GM18505 (cell line): Measurements from ENCODE around the gene NKRF.
A peak's percentile ranks its signal among the peaks of the same experiment; 100 is the strongest.
"Not testable (repeated sequence)": the region's sequence is repeated elsewhere in the genome, so short reads cannot be mapped to it uniquely, and the experiment has no call there.

Experiments
- ATAC-seq: cut with Tn5 transposase; IDR thresholded peaks from one replicate; pipeline ENCODE4 v1.9.1; 2021; ENCODE audit not compliant: unreplicated experiment
- POLR2A ChIP-seq: IDR thresholded peaks from 4 replicates; pipeline ENCODE4 v1.6.1; 2011; ENCODE audit warnings: borderline replicate concordance; ENCODE audit not compliant: insufficient read depth, insufficient read length; ENCODE audit errors: extremely low read depth

The NKRF gene

DNA sequence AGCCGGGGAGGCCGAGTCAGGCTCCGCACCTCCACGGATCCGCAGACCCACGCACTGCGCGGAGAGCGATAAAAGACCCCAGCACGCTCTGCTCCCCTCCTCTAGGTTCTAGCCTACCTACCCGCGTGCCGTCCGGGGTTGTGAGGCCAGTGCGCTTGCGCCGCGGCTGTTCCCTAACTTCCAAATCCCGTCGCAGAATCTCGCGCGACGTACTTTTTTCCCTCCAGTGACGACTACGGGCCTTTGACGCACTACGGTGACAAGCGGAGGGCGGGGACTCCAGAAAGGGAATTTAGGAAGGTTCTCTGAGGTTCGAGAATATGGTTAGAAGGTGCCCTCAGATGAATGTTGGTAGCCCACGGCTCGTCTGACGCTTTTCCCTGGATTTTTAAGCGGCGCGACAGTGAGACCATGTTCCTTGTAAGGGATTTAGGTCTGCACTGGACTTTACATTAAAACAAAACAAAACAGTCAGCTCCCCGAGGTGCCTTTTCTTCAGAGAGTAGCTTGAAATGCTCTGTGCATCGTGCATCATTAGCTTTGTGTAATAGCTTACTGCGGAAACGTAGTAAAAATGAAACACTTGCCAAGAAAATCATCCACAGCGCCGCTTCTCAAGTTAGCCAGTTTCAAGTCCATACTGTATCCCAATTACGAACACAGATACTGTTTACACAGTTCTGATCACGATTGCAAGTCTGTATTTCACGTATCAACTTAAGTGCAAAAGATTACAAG, at the start of gene NKRF:
NKRF (minus strand) TSS at position 145 of the 738 bp plus-strand sequence.
- peak; percentile 89 for TF ChIP-seq POLR2A

DNA sequence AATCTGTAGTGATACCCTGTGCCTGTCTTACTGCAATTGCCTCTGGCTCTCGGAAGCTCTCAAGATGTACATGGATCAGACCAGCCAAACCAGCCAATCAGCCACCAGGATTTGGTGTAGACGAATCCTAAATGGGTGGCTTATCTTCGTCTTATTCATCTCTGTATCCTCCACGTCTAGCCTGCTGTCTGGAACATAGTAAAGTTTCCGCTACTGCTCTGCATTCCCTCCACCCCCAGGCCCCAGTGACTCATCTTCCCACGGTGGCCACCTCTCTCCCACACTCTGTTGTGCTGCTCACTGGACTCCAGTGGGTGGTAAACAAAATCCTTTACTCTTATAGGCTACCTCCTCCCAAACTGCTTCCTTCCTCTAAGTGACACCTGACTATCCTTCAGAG, 48.9 kb upstream of the NKRF start:
- ATAC-seq: no peak
- TF ChIP-seq POLR2A: no peak

More for the DNA sequence above, at the start of gene NKRF:
- peak; percentile 72 for ATAC-seq

DNA sequence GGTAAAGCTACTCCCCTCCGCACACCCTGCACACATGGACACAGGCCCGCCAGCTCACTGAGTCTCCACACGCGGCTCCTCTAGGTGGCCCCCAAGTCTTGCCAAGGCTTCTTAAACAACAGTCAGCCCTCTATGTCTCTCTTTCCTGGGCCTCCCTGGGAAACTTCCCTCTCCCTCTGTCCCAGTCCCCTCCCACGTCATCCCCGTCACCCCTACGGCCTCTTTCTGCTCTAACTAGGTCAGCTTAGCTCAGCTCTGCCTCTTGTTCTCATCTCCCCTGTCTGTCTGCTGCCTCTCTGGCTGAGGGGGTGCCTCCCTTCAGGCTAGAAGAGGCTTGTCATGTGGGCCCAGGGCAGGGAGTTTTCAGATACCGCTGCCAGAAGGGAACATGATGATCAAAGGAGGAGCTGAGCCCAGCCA, 47.9 kb upstream of the NKRF start:
- TF ChIP-seq POLR2A: no peak
- ATAC-seq: no peak

DNA sequence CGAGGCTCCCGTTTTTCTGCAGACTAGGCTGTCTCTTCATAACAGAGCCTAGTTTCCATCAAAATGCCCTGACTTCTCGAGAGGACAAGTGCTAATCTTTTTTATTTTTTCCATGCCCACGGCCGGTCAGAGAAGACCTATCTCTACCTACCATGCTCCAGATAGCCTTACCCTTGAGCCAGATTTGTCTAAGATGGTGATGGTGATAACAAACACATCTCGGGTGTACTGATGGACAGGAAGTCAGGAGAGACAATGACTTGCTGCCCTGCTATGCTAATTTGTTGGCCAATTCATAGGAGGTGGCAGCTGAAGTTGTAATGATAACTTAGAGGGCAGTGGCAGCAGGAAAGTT, 42.2 kb upstream of the NKRF start:
- TF ChIP-seq POLR2A: no peak
- peak; percentile 6 for ATAC-seq

DNA sequence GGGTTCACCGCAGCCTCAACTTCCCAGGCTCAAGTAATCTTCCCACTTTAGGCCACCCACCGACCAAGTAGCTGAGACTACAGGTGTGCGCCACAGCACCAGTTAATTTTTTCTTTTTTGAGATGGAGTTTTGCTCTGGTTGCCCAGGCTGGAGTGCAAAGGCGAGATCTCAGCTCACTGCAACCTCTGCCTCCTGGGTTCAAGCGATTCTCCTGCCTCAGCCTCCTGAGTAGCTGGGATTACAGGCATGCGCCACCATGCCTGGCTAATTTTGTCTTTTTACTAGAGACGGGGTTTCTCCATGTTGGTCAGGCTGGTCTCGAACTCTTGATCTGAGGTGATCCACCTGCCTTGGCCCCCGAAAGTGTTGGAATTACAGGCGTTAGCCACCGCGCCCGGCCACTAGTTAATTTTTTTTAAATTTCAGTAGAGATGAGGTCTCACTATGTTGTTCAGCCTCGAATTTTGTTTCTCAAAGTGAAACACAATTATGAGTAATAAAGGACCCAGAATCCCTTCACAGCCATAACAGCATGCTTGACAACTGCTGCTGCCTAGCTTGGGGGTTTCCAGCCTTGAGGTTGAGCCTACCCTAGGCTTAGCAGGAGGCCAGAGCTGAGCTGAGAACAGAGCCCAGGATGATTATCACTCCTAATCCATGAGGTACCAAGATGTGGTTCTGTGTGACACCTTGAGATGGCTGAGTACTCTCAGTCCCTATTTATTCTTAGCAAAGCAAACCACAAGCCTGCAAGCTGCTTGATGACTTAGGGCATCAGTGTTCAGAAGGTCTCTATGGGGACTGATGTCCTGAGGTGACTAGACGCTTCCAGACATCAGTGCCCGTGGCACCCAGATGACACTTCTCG, 41.6 kb upstream of the NKRF start:
- TF ChIP-seq POLR2A: peak; percentile 45
- ATAC-seq: peak; percentile 93

DNA sequence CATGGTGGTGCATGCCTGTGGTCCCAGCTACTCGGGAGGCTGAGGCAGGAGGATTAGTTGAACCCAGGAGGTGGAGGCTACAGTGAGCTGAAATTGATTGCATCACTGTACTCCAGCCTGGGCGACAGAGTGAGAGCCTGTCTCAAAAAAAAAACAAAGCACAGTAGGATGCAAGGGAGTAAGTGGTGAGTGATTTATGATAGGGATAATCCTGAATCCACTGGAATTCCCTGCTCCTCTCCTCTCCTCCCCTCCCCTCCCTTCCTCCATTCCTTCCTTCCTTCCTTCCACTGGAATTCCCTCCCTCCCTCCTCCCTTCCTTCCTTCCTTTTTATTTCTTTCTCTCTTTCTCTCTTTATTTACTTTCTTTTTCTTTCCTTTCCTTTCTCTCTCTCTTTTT, 40.9 kb upstream of the NKRF start:
- no peak for TF ChIP-seq POLR2A

DNA sequence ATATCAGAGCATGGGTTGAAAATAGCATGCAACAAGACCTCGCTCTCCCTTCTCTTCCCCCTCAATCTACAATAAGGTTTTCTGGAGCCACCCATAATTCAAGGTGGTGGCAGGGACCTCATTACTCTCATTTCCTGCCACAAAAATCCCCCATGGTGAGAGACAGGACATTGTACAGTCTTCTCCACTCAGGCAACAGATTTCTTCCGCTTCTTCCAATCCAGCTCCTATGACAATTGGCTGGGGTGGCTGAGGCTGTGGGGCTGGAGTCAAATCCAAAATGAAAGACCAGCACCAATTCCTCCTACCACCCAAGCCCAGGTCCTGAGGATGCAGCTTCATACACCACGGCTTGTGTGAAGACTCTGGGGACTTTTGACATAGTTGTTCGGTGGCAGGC, 40.3 kb upstream of the NKRF start:
- TF ChIP-seq POLR2A: no peak
- ATAC-seq: no peak

More for the DNA sequence above, 40.9 kb upstream of the NKRF start:
- ATAC-seq: no peak

DNA sequence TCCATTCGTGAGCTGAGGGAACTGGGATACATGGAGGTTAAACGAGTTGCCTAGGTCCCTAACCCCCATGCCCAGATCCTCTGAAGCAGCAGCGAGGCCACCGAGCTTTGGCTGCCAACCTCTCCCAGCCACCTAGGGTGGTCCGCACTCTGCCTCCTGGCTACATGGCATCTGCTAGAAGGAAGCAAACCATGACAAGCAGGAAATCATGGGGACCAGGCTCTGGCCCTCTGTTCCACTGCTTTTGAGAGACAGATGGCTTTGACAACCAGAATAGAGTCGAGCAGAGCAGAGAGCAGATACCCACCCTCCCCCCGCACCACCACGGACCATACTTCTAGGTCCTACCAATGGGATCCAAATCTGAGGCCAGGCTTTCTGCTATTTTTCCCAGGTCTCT, 37.5 kb upstream of the NKRF start:
- no peak for TF ChIP-seq POLR2A
- no peak for ATAC-seq

DNA sequence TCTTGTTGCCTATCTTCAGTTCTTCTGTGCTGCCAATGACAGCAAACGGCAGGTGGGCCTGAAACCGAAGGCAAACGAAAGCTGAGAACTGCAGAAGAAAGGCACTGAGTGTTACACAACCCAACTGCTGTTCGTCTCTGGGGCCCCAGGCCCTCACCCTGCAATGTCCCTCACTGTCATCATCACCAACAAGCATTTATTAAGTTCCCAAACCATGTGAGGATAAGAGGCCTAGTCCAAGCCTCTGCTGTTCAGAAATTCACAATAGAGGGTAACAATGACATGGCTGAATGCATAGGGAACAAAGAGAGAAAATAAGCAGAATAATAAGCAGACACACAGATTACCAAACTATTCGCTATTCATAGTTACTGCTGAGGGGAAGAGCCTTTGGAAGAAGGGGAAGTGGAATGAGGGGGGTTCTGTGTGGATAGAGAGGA, 34.5 kb upstream of the NKRF start:
- no peak for TF ChIP-seq POLR2A
- no peak for ATAC-seq

DNA sequence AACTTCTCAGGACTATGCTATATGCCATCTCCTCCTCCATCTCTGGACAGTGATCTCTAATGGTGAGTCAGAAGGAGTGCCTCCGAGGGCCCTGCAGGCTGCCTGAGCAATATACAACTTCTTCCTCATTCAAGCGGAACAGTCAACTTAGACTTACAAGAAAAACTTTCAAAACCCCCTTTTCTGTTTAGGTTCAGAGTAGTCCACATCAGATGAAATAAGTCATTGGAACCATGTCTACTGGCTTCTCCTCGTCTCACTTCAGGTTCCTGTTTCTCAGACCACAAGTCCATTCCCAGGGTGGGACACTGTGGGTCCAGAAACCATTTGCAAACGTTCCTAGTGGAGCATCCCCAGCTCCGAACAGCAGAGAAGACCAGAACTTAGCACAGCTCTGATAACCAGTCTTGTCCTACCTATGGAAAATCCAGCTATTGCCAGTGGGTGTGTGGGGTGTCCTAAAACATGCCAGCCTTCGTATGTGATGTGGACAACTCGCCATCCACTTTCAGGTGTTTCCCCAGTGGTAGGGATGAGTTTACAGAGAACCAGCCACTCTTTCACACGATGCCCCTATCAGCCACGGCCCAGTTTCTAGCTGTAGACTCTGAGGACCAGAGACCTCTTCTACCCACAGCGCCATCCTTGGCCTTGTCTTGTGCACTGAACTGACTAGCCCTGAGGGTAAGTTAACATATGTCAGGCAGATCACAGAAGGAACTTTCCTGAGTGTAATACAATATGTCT, 32.7 kb upstream of the NKRF start:
- TF ChIP-seq POLR2A: no peak
- peak; percentile 74 for ATAC-seq

DNA sequence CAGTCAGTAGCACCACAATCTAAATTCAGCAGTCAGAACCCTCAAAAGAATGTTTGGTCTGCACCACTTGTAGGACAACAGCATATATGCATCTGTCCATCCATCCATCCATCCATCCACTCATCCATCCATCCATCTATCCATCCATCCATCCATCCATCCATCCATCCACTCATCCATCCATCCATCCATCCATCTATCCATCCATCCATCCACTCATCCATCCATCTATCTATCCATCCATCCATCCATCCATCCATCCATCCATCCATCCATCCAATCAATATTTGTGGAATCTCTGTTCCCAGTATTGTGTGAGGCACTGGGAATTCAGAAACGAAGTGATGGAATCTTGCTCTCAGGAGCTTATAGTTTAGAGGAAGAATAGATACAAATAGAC, 31.2 kb upstream of the NKRF start:
- ATAC-seq: not testable (repeated sequence)

DNA sequence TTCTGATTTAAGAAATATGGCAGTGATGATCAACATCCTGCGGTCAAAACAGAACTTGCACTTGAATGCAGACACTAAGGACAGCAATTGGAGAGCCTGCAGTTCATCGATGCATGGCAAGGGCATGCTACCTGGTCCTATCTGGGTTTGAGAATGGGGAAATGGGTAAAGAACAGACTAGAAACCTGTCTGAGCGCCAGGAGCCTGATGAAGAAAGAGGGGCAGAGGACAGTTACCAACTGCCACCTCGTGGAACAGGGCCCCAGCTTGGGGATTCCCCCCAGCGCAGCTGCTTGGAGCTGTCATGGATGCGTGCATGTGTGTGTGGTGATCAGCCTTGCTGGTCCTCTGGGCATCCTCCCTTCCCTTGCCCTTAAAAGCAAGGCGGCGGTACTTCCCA, 30.2 kb upstream of the NKRF start:
- ATAC-seq: peak; percentile 40
- TF ChIP-seq POLR2A: peak; percentile 20

DNA sequence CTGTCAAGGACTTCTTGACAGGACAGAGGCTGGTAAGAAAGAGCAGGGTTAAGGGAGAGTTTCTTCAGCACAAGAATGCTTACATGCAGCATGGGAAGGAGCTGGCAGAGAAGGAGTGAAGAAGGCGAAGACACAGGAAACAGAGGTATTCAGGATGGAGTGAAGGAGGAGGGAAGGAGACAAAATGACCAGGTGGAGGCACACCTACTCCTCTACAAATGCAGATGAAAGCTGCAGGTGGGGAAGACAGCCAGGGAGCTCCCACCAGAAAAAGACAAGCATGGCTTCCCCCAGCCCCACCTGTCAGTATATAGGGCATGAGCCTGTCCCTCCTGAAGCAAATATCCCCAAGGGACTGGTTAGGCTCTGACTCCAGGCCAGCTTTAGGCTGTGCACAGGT, 29.6 kb upstream of the NKRF start:
- no peak for TF ChIP-seq POLR2A
- ATAC-seq: peak; percentile 2

DNA sequence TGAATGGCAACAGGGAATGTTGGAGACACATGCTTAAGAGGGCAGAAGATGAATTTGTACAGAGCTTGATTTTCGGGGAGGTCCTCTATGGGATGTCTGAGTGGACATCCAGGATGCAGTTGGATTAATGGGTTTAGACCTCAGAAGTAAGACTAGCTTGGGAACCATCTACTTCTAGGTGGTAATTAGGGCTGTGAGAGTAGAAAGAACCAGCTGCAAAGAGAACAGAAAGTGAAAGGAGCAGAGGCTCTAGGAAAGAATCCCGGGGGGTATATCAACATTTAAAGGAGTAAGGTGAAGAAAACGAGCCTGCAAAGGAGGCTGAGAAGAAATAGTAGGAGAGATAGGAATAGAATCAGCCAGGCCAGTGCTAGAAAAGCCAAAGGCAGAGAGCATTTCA, 29.0 kb upstream of the NKRF start:
- TF ChIP-seq POLR2A: no peak
- ATAC-seq: no peak

DNA sequence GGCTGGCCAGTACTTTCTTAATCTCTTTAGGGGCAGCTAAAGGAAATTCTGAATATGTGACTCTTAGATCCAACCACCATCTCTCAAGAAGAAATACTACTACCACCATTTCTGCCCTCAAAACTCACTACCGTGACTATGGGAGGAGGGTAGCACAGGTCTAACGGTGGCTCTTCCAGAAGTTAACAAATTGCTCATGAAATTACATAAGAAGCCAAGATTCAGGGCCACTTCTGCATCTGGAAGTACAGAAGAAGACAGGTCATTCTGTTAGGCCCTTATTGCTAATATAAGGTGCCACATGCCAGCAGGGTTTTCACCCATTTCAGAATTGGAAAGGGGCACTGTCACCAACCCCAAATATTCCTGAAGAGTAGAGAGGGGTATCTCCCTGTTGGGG, 19.6 kb upstream of the NKRF start:
- ATAC-seq: no peak
- no peak for TF ChIP-seq POLR2A
